Keratinocyte (primary cell): Measurements from ENCODE around the gene PLA2G2F. TPM values are rescaled to one million over a fixed set of nuclear protein-coding genes. Genes with fewer than 3 reads are reported as not detected.
A peak's percentile ranks its signal among the peaks of the same experiment; 100 is the strongest.

Source experiments
- DNase-seq: peaks from one replicate; pipeline ENCODE4 v3.0.0-alpha.2; 2011; ENCODE audit warnings: low read depth, missing footprints, low spot score
- FAIRE-seq: peaks from 2 replicates; lab custom pipeline; 2011; peaks lifted over from hg19 to GRCh38; lab: Jason Lieb, UNC
- H2AFZ ChIP-seq: 2 replicates; pipeline ENCODE4 v1.6.0; 2012; ENCODE audit warnings: low read length, control low read depth, inconsistent platforms; ENCODE audit not compliant: control insufficient read depth
- H3K27ac ChIP-seq: 2 replicates; pipeline ENCODE4 v1.5.1; 2011; ENCODE audit warnings: low read length; ENCODE audit not compliant: control insufficient read depth, insufficient read depth
- H3K27me3 ChIP-seq: 3 replicates; pipeline ENCODE4 v1.6.0; 2011; ENCODE audit warnings: low read length; ENCODE audit not compliant: control insufficient read depth, insufficient read depth; ENCODE audit errors: extremely low read depth
- H3K36me3 ChIP-seq, 2 experiments: 2 replicates in 1 of 2; 3 replicates in 1 of 2; pipeline ENCODE4 v1.5.1; 2011; ENCODE audit warnings: low read length in 2 of 2, mild to moderate bottlenecking in 1 of 2; ENCODE audit not compliant: control insufficient read depth in 2 of 2, insufficient read depth in 2 of 2; ENCODE audit errors: extremely low read depth in 1 of 2
- H3K4me1 ChIP-seq: 3 replicates; pipeline ENCODE4 v1.5.1; 2011; ENCODE audit warnings: low read length; ENCODE audit not compliant: control insufficient read depth, insufficient read depth; ENCODE audit errors: extremely low read depth
- H3K4me2 ChIP-seq: 3 replicates; pipeline ENCODE4 v1.6.0; 2011; ENCODE audit warnings: low read depth, low read length; ENCODE audit not compliant: control insufficient read depth, insufficient read depth; ENCODE audit errors: extremely low read depth
- H3K4me3 ChIP-seq, 3 experiments: fragments of 200-600 bp in 1 of 3; sonication (generic) in 1 of 3; 2 replicates in 2 of 3; 3 replicates in 1 of 3; pipeline ENCODE4 v1.5.1; 2011 to 2016; ENCODE audit warnings: low read length in 3 of 3, mild to moderate bottlenecking in 3 of 3, control low read depth in 2 of 3, inconsistent platforms in 1 of 3, low read depth in 1 of 3, mixed read lengths in 1 of 3, mixed run types in 1 of 3, moderate library complexity in 1 of 3; ENCODE audit not compliant: control insufficient read depth in 2 of 3, insufficient read depth in 2 of 3; ENCODE audit errors: extremely low read depth in 1 of 3
- H3K79me2 ChIP-seq: 2 replicates; pipeline ENCODE4 v1.6.0; 2012; ENCODE audit warnings: low read length; ENCODE audit not compliant: control insufficient read depth, insufficient read depth
- H3K9ac ChIP-seq: 3 replicates; pipeline ENCODE4 v1.6.0; 2011; ENCODE audit warnings: low read length; ENCODE audit not compliant: control insufficient read depth, insufficient read depth; ENCODE audit errors: extremely low read depth
- H3K9me1 ChIP-seq: 3 replicates; pipeline ENCODE4 v1.6.0; 2011; ENCODE audit warnings: low read length; ENCODE audit not compliant: control insufficient read depth, insufficient read depth; ENCODE audit errors: extremely low read depth
- H3K9me3 ChIP-seq: 2 replicates; pipeline ENCODE4 v1.5.1; 2012; ENCODE audit warnings: low read depth, low read length; ENCODE audit not compliant: control insufficient read depth
- H4K20me1 ChIP-seq: 3 replicates; pipeline ENCODE4 v1.6.0; 2011; ENCODE audit warnings: low read length; ENCODE audit not compliant: control insufficient read depth, insufficient read depth; ENCODE audit errors: extremely low read depth
- CTCF ChIP-seq, 3 experiments: IDR thresholded peaks in 1 of 3; conservative IDR thresholded peaks in 1 of 3; optimal IDR thresholded peaks in 1 of 3; 2 replicates in 2 of 3; 3 replicates in 1 of 3; pipeline versions ENCODE3 to v1.5.1; 2011; ENCODE audit warnings: low read length in 3 of 3, mild to moderate bottlenecking in 3 of 3, moderate library complexity in 2 of 3, control low read depth in 1 of 3, inconsistent platforms in 1 of 3; ENCODE audit not compliant: insufficient read depth in 2 of 3; ENCODE audit errors: extremely low read depth in 1 of 3
- EZH2 ChIP-seq: IDR thresholded peaks from one replicate; pipeline ENCODE4 v1.6.1; 2012; ENCODE audit warnings: inconsistent platforms, mild to moderate bottlenecking, low read length, moderate library complexity
- dilution Hi-C: fragments of 300-500 bp; cut with MboI; formaldehyde crosslinking; loops from one replicate; pipeline ENCODE4 v1.7.0; 2020; ENCODE audit warnings: low sequenced_read_pairs; ENCODE audit not compliant: extremely low pct_ligation_motif_present
- polyA plus RNA-seq, 5 experiments: library from polyadenylated mRNA; depleted of rRNA in 3 of 5; stranded (reverse) in 3 of 5; stranded (forward) in 1 of 5; unstranded in 1 of 5; fragments of >200 nt; gene quantifications; 1 replicate in 1 of 5; 2 replicates in 3 of 5; 3 replicates in 1 of 5; pipeline versions ENCODE4 v1.2.1 to v1.2.3, GENCODE V29; 2011 to 2012; ENCODE audit warnings: missing spikeins in 2 of 5, low read depth in 1 of 5, low replicate concordance in 1 of 5

The PLA2G2F gene
- polyA plus RNA-seq, 1 donor (not counting 4 experiments of a cell fraction or from before 2014, with no cell fraction given): 0.26 TPM

GRCh38 chr1:20110679-20111078, 28.4 kb upstream of the PLA2G2F start:
- H3K9me3 ChIP-seq: no peaks in the 10 kb centered on the region
- TF ChIP-seq EZH2 (no peak), CTCF (optimal IDR thresholded peaks at IDR 0.05 in 1 of 3, IDR thresholded peaks at IDR 0.05 in 1 of 3, conservative IDR thresholded peaks at IDR 0.05 in 1 of 3; ENCODE audit: extremely low read depth in 1 of 3, insufficient read depth in 2 of 3, low read length in 3 of 3) (peak in 1 of 3 experiments; percentile 8)
- no peak overlapping the region for H3K4me3 ChIP-seq
- H3K9ac ChIP-seq: peak overlapping the region; percentile 36
- H2AFZ ChIP-seq: peak overlapping the region; percentile 94
- dilution Hi-C loops: no loop called here
- H3K27me3 ChIP-seq: no peaks in the 10 kb centered on the region
- H3K79me2 ChIP-seq: no peaks in the 10 kb centered on the region
- DNase-seq (peak; percentile 76), FAIRE-seq (peak; percentile 98)
- H3K9me1 ChIP-seq: no peaks in the 10 kb centered on the region
- no peaks in the 10 kb centered on the region for H3K36me3 ChIP-seq
- peaks cover 13% of the 10 kb centered on the region for H3K4me1 ChIP-seq
- peak overlapping the region; percentile 59 for H3K4me2 ChIP-seq
- H4K20me1 ChIP-seq: no peaks in the 10 kb centered on the region
- H3K27ac ChIP-seq: peak overlapping the region; percentile 85

GRCh38 chr1:20111452-20111851, 27.7 kb upstream of the PLA2G2F start:
- H3K9me3 ChIP-seq: no peaks in the 10 kb centered on the region
- no peak overlapping the region for H3K9ac ChIP-seq
- FAIRE-seq (no peak), DNase-seq (no peak)
- H3K4me2 ChIP-seq: no peak overlapping the region
- no peaks in the 10 kb centered on the region for H3K36me3 ChIP-seq
- dilution Hi-C loops: no loop called here
- H3K4me1 ChIP-seq: peaks cover 13% of the 10 kb centered on the region
- no peaks in the 10 kb centered on the region for H3K27me3 ChIP-seq
- no peak overlapping the region for H3K27ac ChIP-seq
- H4K20me1 ChIP-seq: no peaks in the 10 kb centered on the region
- H3K4me3 ChIP-seq: no peak overlapping the region
- H3K79me2 ChIP-seq: no peaks in the 10 kb centered on the region
- no peak overlapping the region for H2AFZ ChIP-seq
- no peaks in the 10 kb centered on the region for H3K9me1 ChIP-seq
- TF ChIP-seq CTCF (optimal IDR thresholded peaks at IDR 0.05 in 1 of 3, IDR thresholded peaks at IDR 0.05 in 1 of 3, conservative IDR thresholded peaks at IDR 0.05 in 1 of 3; ENCODE audit: extremely low read depth in 1 of 3, insufficient read depth in 2 of 3, low read length in 3 of 3) (no peak), EZH2 (no peak)
